NCI-H82 (cell line): Measurements from ENCODE around the gene GBP5.
"Not testable (repeated sequence)": the region's sequence is repeated elsewhere in the genome, so short reads cannot be mapped to it uniquely, and the experiment has no call there.

Experiments used
- DNase-seq: peaks from one replicate; lab custom pipeline; 2025; lab: John Stamatoyannopoulos, UW

Gene GBP5

GRCh38 chr1:89284078-89284763, 11.6 kb upstream of the GBP5 start:
- not testable (repeated sequence) for DNase-seq

DNA sequence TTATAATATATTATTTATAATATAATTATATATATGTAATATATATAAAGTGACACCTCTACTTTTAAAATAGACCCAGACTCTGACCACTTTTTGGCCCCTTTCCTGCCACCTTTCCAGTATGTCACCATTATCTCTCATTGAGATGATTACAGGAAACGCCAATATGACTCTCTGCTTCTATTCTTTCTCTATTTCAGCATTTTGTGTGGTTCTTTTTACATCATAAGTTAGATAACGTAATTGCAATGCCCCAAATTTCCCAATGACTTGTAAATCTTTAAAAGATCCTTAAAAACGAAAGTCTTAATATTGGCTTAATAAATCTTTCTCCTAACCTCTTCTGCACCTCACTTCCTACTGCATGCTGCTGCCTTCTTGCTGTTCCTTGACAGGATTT, 8.1 kb upstream of the GBP5 start:
- no peak for DNase-seq

- DNase-seq, result peak; percentile 76
Observed at GRCh38 chr1:89279011-89279466, 6.4 kb upstream of the GBP5 start.

- DNase-seq, result no peak
Observed at GRCh38 chr1:89277725-89278124, 5.1 kb upstream of the GBP5 start.

GRCh38 chr1:89276690-89277089, 4.0 kb upstream of the GBP5 start:
- DNase-seq, result no peak

GRCh38 chr1:89274411-89274857, 1.8 kb upstream of the GBP5 start:
- no peak for DNase-seq

DNA sequence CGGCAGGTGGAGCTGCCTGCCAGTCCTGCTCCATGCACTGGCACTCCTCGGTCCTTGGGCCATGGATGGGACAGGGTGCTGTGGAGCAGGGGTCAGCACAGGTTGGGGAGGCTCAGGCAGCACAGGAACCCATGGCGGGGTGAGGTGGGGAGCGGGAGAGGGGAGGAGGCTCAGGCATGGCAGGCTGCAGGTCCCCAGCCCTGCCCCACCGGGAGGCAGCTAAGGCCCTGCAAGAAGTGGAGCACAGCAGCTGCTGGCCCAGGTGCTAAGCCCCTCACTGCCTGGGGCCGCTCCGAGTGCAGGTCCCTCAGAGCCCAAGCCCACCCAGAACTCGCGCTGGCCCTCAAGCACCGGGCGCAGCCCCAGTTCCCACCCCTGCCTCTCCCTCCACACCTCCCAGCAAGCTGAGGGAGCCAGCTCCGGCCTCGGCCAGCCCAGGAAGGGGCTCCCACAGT, 691 bp upstream of the GBP5 start:
- no peak for DNase-seq

- DNase-seq, result no peak
Observed at GRCh38 chr1:89271341-89272015, 1.2 kb downstream of the GBP5 start.

DNA sequence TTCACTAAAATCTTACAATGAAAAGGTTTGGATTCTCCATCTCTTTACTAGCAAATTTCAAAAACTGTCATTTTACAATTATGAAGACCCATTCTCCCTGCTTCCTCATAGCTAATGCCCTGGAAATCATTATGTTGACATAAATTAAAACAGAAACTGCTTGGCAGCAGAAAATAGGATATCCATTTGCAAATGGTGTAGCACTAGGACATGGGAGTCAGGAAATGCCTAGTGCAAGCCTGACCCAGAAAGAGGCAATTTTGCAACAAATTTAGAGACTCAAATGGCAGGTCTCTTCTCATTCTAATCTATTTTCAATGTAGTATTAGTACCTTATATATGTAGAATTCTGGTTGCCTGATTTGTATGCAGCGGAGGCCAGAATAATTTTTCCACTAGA, 2.2 kb downstream of the GBP5 start:
- no peak for DNase-seq

GRCh38 chr1:89269277-89269676, 3.4 kb downstream of the GBP5 start:
- DNase-seq, result no peak

GRCh38 chr1:89262643-89263042, 10.0 kb downstream of the GBP5 start:
- DNase-seq, result no peak

- no peak for DNase-seq
Observed at GRCh38 chr1:89261926-89262515, 10.6 kb downstream of the GBP5 start.

- DNase-seq, result no peak
Observed at GRCh38 chr1:89260566-89261255, 11.9 kb downstream of the GBP5 start.

GRCh38 chr1:89260042-89260441, 12.6 kb downstream of the GBP5 start:
- no peak for DNase-seq

DNA sequence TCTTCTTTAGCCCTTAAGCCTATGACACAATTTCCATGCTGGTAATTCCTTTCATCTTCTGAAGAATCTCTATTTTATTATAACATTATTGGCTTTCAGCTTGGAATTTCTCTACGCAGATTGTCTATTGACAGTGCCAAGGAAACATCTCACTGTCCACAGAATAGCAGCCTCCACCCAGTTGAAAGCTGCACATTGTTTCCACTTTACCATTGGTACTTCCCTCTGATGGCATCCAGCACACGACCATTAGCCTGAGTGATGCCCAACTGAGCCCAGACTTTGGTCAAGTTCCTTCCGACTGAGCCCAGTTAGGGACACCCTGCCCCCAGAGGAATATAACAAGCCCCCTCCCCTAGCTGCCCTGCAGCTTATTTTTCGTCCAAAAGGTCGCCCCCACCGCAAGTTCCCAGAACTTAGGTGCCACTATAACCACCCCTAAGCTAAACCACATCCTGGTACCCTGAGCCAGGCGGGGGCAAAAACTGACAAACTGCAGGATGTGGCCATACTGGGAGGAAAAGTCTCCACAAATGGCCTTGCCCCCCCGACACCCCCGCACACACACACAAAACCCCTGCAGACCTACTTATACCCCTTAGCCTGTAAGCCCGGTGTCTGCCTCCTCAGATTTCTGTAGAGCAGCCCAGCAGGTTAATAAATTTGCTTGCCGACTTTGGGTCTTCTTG, 13.2 kb downstream of the GBP5 start:
- DNase-seq, result no peak

GRCh38 chr1:89257041-89257440, 15.6 kb downstream of the GBP5 start:
- DNase-seq, result no peak

GRCh38 chr1:89255581-89255980, 17.1 kb downstream of the GBP5 start:
- not testable (repeated sequence) for DNase-seq

DNA sequence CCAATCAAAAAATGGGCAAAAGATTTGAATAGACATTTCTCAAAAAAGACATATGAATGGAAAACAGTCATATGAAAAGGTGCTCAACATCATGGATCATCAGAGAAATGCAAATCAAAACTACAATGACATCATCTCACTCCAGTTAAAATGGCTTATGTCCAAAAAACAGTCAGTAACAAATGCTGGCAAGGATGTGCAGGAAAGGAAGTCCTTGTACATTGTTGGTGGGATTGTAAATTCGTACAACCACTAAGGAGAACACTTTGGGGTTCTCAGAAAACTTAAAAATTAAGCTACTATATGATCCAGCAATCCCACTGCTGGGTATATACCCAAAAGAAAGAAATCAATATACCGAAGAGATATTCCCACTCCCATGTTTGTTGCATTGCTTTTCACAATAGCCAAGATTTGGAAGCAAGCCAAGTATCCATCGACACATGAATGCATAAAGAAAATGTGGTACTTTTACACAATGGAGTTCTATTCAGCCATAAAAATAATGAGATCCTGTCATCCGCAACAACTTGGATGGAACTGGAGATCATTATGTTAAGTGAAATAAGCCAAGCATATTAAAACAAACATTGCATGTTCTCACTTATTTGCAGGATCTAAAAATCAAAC, 17.9 kb downstream of the GBP5 start:
- no peak for DNase-seq

DNA sequence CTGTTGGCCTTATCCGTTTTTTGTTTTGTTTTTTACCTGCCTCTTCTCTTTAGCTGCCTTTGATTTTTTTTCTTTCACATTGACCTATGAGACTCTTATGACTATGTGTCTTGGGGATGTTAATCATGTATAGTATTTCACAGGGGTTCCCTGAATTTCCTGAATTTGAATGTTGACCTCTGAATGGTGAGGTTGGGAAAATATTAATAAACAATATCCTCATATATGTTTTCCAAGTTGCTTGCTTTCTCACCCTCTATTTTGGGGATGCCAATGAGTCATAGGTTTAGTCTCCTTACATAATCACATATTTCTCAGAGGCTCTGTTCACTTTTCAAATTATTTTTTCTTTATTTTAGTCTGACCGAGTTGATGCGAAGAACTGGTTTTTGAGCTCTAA, 29.6 kb downstream of the GBP5 start:
- no peak for DNase-seq
